Left cardiac atrium (tissue), 4 donors: ENCODE data around the gene TMEM217. TPM values are rescaled to one million over a fixed set of nuclear protein-coding genes. Genes with fewer than 3 reads are reported as not detected.
"Not testable (repeated sequence)": the region's sequence is repeated elsewhere in the genome, so short reads cannot be mapped to it uniquely, and the experiment has no call there.

Experiments
- ATAC-seq, 2 donors: fragments of 200-7000 bp; cut with Tn5 transposase; one replicate each; pipeline ENCODE4 v1.9.1; 2020; ENCODE audit warnings: mild to moderate bottlenecking in 2 of 2, moderate library complexity in 2 of 2
- DNase-seq: peaks from one replicate; pipeline ENCODE4 v3.0.0-alpha.2; 2020
- intact Hi-C, 2 donors: fragments of 100-400 bp; cut with DNase I; formaldehyde crosslinking; loops; one replicate each; pipeline versions ENCODE4 v1.14.1 to v1.15.1; 2022 to 2023
- total RNA-seq, 2 donors: library from RNA; stranded (reverse); fragmentation: NEBNext Ultra II Directional; extraction: Animal tissue kit (Norgen Biotek cat#: 25700); gene quantifications; one replicate each; pipeline ENCODE4 v1.2.1, GENCODE V29; 2021
- donor health status: DM: no; HTN: yes; CAD: no.
- donor health status: DM: no; HTN: yes; CAD: no; lungs with severe emphysema.
- donor health status: DM: yes; HTN: yes; CAD: no.
- donor health status: Dilated cardiomyopathy.

Gene TMEM217
- total RNA-seq, 2 donors from 2014 or later, result 0.62 to 1.9 TPM

DNA sequence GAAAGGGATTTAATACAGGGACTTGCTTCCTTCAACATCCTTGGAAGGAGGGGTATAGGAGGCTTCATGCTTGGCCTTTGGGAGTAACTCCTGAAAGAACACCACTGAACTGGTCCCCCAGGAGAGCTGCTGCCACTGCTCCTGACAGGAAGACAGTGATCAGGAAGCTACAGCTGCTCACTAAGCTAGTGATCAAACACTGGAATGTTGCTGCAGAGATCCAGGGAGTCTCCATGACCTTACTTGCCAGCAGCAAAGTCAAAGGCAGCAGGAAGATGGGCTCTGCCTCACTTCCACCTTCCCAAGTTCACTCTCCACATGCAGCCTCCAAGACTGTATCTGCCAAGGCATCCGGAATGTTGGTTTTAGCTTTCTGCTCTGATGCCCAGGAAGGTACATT lies 56.2 kb downstream of the TMEM217 start:
- ATAC-seq, result no peak
- intact Hi-C loops, result loop anchor here (10.0 kb wide), 2 partner anchors 177 to 317 kb away; partner anchors contain the start of gene C6orf89 (in 1 of the 2)

DNA sequence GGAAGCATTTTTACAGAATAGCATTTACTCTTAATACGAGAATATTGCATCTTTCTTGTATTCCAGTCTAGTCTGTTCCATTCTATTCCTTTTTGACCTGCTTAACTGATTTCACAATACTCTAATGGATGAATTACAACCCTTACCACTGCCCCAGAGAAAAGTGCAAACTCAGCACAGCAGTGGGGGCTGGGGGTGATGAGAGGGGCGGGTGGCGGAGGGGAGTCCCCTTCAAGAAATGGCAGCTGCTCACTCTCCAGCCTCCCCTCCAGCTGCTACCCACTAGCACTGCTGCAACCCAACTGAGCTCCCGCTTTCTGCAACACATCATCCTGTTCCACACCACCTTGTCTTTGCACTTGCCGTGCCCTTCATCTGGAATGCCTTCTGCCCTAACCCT lies 57.9 kb downstream of the TMEM217 start:
- no peak for DNase-seq
- intact Hi-C loops, result loop anchor here (10.0 kb wide), 2 partner anchors 175 to 315 kb away; partner anchors contain the start of gene C6orf89 (in 1 of the 2)
- ATAC-seq, result no peak

More for the DNA sequence above, 56.2 kb downstream of the TMEM217 start:
- DNase-seq, result no peak

DNA sequence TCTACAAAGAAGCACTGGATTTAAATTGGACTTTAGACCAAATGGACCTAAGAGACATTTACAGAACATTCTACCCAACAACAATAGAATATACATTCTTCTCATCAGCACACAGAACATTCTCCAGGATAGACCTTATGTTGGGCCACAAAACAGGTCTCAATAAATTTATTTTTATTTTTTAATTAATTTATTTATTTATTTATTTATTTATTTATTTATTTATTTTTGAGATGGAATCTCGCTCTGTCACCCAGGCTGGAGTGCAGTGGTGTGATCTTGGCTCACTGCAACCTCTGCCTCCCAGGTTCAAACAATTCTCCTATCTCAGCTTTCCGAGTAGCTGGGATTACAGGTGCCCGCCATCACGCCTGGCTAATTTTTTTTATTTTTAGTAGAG lies 61.5 kb downstream of the TMEM217 start:
- not testable (repeated sequence) for DNase-seq

DNA sequence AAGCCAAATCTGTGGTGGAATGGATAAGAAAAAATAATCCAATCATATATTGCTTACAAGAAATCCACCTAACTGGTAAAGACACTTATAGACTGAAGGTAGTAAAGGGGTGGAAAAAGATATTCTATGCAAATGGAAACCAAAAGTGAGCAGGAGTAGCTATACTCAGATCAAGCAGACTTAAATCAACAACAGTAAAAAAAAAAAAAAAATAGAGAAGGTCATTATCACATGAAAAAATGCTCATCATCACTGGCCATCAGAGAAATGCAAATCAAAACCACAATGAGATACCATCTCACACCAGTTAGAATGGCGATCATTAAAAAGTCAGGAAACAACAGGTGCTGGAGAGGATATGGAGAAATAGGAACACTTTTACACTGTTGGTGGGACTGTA lies 63.1 kb downstream of the TMEM217 start:
- DNase-seq, ATAC-seq, intact Hi-C loops: not testable (repeated sequence)

More for the DNA sequence above, 61.5 kb downstream of the TMEM217 start:
- ATAC-seq, intact Hi-C loops: not testable (repeated sequence)

DNA sequence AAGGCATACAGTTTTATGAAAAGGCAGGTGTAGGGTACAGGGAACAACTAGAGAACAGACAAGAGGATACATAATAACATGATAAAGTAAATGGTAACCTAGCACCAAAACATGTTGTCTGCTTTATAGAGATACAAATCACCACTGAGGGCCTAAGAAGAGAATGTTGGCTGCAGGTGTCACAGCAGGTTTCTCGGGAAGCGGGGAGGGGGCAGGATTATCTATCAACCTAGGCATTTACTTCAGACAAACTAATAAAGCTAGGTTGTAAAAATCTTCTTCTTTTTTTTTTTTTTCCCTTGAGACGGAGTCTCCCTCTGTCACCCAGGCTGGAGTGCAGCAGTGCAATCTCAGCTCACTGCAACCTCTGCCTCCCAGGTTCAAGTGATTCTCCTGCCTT lies 65.3 kb downstream of the TMEM217 start:
- no peak for DNase-seq
- intact Hi-C loops, result no loop called here
- ATAC-seq, result no peak

DNA sequence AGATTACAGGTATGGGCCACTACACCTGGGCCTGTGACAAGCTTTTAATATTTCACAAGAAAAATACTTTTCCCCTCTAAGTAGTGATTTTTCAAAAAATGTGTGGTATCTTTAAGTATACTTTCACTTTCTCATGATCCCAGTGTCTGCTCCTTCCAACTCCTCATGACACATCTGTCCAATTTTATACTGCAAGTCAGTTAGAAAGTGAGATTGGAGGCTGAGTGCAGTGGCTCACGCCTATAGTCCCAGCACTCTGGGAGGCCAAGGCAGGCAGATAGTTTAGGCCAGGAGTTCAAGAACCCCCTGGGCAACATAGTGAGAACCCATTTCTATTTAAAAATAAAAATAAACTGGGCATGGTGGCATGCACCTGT lies 67.8 kb downstream of the TMEM217 start:
- intact Hi-C loops, result no loop called here
- DNase-seq (no peak), ATAC-seq (no peak)

DNA sequence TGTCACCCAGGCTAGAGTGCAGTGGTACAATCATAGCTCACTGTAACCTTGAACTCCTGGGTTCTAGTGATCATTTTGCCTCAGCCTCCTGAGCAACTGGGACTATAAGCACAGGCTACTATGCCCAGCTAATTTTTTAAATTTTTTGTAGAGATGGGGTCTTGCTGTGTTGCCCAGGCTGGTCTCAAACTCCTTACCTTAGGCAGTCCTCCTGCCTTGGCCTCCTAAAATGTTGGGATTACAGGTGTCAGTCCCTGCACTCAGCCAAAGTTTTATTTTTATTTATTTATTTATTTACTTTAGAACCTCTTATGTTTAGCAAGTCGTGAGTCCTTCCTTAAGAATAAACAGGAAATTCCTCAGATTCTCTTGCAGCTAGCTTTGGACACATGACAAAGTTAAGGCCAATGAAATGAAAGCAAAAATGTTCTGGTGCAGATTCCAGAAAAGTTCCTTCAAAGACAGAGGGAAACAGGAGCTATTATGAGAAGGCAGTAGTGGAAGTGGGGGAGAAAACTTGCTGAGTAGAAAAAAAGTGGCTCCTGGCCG lies 68.9 kb downstream of the TMEM217 start:
- intact Hi-C loops, result no loop called here
- ATAC-seq, result no peak
- no peak for DNase-seq

DNA sequence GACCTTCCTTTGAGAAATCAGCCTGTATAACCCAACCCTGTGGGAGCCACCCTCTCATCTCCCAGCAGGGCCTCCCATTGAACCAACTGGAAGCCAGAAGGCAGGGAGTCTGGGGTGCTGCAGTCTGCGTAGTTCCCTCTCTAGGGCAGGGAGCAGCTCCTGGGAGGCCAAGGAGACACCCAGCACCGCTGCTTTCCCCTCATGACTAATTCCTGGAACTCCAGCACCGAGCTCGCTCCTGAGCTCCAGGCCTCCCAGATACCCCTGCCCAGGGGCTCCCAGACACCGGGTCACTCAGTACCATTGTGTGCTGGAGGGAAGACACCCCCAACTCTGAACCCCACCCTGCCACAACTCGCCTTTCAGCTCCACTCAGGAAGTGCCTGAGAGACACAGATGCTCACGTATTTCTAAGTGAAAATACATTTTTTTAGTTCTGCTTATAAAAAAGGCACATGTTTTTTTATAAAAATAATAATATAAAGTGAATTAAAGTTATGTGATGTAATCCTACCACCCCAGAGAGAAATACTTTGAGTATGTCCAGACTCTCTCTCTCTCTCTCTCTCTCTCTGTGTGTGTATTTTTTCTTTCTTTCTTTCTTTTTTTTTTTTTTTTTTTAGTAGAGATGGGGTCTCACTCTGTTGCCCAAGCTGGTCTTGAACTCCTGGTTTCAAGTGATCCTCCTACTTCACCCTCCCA lies 70.5 kb downstream of the TMEM217 start:
- DNase-seq (no peak), ATAC-seq (peak in 1 of 2 donors; percentile 55)
- intact Hi-C loops, result no loop called here

DNA sequence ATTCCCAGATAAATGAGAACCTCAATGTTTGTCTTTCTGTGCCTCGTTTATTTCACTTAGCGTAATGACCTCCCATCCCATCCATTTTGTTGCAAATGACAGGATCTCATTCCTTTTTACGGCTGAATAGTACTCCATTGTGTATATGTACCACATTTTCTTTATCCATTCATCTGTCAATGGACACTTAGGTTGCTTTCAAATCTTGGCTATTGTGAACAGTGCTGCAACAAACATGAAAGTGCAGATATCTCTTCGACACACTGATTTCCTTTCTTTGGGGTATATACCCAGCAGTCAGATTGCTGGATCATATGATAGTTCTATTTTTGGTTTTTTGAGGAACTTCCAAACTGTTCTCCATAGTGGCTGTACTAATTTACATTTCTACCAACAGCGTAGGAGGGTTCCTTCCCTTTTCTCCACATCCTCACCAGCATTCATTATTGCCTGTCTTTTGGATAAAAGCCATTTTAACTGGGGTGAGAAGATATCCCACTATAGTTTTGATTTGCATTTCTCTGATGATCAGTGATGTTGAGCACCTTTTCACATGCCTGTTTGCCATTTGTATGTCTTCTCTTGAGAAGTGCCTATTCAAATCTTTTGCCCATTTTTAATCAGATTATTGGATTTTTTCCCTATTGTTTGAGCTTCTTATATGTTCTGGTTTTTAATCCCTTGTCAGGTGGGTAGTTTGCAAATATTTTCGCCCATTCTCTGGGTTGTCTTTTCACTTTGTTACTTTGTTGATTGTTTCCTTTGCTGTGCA lies 71.8 kb downstream of the TMEM217 start:
- peak in 1 of 2 donors; percentile 13 for ATAC-seq
- DNase-seq, intact Hi-C loops: not testable (repeated sequence)

DNA sequence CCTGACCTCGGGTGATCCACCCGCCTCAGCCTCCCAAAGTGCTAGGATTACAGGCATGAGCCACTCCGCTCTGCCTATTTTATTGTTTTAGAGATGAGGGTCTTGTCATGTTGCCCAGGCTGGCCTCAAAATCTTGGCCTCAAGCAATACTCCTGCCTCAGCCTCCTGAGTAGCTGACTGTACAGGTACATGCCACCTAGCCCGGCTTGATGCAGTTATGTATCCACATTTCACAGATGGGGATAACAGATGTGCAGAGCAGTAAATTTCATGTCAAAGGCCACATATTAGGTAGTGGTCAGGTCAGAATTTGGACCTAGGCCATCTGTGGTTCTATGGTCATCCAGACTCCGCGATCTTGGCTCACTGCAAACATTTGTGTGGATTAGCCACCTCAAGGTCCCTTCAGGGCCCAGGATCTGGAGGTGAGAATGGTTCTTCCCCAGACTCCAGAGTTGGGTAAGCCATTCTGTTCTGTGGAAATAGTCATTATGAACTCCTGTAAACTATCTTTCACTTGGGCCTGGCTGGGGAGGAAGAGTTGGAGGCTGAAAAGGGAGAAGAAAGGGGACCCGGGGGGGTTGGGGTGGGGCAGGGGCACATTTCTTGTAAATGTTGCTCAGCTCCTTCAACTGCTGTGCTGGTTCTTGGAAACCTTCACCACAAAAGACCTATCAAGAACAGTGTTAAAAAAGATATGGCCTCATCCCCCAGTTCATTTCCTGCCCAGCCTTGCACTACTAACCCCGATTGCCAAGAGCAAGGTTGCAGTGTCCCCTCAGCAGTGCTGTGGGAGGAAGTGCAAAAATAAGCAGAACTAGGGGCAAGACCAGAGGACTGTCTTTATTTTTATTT lies 75.0 kb downstream of the TMEM217 start:
- peak; percentile 50 for DNase-seq
- intact Hi-C loops, result no loop called here
- peak; percentile 81 to 91 for ATAC-seq

DNA sequence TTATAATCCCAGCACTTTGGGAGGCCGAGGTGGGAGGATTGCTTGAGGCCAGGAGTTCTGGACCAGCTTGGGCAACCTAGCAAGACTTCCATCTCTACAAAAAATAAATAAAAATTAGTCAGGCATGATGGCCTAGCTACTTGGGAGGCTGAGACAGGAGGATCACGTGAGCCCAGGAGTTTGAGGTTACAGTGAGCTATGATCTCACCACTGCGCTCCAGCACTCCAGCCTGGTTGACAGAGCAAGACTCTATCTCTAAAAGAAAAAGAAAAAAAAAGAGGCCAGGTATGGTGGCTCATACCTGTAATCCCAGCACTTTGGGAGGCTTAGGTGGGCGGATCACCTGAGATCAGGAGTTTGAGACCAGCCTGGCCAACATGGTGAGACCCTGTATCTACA lies 77.3 kb downstream of the TMEM217 start:
- DNase-seq, intact Hi-C loops, ATAC-seq: not testable (repeated sequence)

DNA sequence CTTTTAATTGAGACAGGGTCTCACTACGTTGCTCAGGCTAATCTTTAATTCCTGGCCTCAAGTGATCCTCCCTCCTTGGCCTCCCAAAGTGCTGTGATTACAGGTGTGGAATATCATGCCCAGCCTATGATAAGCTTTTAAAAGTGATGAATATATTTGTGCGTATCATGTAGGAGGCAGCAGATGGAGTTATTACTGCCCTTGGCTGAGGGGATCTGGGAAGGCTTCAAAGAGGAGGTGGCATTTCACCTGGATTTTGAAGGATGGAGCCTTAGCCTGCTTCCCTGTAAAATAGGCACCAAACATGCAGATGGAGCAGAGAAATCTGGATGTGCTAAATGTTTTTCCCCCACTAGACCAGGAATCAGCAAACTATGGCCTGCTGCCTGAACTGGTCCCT lies 77.9 kb downstream of the TMEM217 start:
- no peak for DNase-seq
- intact Hi-C loops, result no loop called here
- no peak for ATAC-seq

DNA sequence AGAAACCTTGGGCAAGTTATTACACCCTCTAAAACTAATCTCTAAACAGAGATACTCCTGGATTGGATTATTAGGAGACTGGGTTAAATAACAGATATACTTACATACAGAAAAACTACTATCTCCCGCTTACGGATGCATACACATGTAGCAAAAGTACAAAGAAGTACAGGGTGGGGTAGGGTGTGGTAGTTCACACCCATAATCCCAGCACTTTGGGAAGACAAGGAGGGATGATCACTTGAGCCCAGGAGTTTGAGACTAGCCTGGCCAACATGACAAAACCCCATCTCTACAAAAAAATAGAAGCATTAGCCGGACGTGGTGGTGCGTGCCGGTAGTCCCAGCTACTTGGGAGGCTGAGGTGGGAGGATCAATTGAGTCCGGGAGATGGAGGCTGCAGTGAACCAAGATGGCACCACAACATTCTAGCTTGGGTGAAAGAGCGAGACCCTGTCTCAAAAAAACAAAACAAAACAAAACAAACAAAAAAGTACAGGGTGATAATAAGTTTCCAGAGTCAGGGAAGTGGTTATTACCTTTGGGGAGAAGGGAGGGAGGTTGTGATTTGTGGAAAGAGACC lies 79.9 kb downstream of the TMEM217 start:
- ATAC-seq, result no peak
- DNase-seq, result no peak
- intact Hi-C loops, result no loop called here

DNA sequence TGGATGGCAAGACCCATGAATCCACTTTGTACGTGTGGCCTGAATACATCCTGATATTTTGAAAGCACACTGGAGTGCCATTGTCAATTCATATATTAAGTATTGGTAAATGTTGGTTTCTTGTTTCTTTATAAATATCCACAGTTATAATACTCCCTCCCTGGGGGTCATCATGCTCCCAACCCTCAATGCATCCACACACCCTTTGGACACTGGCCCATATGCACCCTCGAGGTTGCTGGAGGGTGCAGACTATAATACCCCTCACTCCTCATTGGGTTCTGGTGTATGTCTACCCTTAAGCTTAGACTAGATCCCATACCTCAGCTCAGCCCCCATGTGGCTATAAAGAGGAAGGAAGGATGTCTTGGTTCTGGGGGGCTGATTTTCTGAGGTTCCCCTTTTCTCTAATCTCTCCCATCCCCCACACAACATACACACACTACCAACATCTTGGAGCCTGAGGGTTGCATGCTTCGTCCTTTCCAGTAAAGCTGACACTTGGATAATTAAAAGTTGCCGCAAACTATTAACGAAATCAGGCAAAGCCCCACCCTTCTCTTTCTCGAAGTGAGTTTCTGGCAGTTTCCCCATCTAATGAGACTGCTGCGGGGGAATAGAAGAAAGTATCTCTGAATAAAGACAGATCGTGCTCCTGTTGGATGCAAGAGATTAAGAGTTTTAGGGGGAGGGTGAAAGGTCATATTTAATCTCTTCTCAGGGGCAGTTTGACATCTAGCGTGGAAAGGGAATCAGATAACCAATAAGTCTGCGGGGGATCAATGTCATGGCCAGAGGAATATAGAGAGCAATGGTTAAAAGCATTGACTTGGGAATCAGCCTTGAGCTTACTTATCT lies 80.6 kb downstream of the TMEM217 start:
- ATAC-seq (peak in 1 of 2 donors; percentile 6), DNase-seq (no peak)
- intact Hi-C loops, result no loop called here

DNA sequence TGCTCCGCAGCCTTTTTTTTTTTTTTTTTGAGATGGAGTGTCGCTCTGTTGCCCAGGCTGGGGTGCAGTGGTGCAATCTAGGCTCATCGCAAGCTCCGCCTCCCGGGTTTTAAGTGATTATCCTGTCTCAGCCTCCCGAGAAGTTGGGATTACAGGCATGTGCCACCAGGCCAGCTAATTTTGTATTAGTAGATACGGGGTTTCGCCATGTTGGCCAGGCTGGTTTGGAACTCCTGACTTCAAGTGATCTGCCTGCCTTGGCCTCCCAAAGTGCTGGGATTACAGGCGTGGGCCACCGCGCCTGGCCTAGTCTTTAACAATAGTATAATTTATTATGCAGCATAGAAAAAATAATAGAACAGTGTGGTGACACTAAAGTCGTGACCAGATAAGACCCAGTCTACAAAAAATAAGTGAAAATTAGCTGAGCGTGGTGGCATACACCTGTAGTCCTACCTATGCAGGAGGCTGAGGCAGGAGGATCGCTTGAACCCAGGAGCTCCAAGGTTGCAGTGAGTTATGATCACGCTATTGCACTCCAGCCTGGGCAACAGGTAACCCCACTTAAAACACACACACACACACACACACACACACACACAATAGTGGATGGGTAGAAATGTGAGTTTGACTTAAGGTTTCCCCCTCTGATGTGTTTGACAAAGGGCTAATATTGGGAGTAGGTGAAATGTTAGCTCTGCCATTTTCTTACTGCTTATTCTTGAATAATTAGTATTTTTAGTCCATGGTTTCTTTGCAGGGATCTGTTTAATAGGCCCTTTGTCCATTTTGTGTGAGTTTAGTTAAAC lies 81.5 kb downstream of the TMEM217 start:
- DNase-seq (no peak), ATAC-seq (no peak)
- intact Hi-C loops, result no loop called here

DNA sequence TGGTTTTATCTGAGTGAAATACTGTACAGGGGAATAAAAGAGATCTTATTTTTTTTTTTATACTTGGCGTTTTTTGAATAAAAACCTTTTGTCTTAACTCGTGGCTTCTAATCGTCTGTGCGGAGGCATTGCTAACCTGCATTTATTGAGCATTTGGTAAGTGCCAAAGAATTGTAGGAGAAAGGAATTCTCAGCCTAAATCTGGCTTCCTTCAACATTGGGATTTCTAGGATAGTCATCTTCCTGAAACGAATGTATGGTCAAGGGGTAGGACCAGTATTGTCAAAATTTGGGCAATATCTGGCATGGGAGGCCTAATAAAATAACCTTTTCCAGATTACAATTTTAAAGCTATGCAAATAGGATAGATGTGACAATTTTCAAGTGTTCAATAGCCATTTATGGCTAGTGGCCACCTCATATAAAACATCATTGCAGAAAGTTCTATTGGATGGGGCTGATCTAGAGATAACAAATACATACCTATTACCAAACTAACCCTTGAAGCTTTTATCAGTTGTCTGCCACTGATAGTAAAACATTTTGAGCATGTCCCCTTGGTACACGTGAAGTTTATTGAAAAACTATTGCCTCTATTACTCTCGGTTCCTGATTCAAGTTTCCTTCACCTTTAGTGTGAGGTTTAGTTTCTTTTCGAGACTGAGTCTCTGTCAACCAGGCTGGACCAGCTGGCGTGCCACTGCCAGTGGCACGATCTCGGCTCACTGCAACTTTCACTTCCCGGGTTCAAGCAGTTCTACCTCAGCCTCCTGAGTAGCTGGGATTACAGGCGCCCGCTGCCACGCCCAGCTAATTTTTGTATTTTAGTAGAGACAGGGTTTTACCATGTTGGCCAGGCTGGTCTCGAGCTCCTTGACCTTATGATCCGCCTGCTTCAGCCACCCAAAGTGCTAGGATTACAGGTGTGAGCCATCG lies 82.3 kb downstream of the TMEM217 start:
- no peak for DNase-seq
- intact Hi-C loops, result no loop called here
- no peak for ATAC-seq
